Epithelial cell of prostate (primary cell): ENCODE data around the gene INSYN2A.

Experiments used
- DNase-seq: peaks from one replicate; pipeline ENCODE4 v3.0.0-alpha.2; 2011; ENCODE audit warnings: low read depth, low spot score
- H3K27ac ChIP-seq: fragments of 450-650 bp; 2 replicates; pipeline ENCODE4 v1.5.1; 2017; ENCODE audit warnings: mild to moderate bottlenecking

The INSYN2A gene

GRCh38 chr10:127157089-127157488 is 39.3 kb downstream of the INSYN2A start:
- no peak for DNase-seq
- no peak overlapping the region for H3K27ac ChIP-seq

- H3K27ac ChIP-seq = no peak overlapping the region
- DNase-seq = no peak
These were observed 41.4 kb downstream of the INSYN2A start for GRCh38 chr10:127154831-127155620.

- H3K27ac ChIP-seq = no peak overlapping the region
- DNase-seq = no peak
These were observed 43.2 kb downstream of the INSYN2A start for GRCh38 chr10:127153181-127153580.

GRCh38 chr10:127151981-127152699 is 44.3 kb downstream of the INSYN2A start:
- no peak overlapping the region for H3K27ac ChIP-seq
- peak; percentile 51 for DNase-seq

DNA sequence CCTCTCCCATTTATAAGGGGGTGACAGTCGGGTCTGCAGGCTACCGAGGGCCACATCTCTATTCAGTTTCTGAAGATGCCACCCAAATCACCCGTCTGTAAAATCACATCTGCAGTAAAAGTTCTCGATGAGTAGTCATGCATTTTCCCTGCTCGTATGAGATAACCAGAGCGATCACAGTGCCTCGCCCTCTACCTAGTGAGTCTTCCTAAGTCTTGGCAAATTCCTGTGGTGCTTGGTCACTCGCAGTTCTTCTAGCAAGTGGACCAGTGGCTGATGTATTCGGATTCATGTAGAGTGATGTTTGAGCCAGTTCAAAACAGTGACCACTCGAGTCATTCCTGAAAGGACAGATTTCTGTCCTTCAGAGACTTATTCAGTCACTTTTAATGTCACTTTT is 44.9 kb downstream of the INSYN2A start:
- DNase-seq = no peak
- H3K27ac ChIP-seq = no peak overlapping the region

- no peak for DNase-seq
- H3K27ac ChIP-seq = peak overlapping the region; percentile 88
These were observed 46.3 kb downstream of the INSYN2A start for GRCh38 chr10:127150136-127150535.

DNA sequence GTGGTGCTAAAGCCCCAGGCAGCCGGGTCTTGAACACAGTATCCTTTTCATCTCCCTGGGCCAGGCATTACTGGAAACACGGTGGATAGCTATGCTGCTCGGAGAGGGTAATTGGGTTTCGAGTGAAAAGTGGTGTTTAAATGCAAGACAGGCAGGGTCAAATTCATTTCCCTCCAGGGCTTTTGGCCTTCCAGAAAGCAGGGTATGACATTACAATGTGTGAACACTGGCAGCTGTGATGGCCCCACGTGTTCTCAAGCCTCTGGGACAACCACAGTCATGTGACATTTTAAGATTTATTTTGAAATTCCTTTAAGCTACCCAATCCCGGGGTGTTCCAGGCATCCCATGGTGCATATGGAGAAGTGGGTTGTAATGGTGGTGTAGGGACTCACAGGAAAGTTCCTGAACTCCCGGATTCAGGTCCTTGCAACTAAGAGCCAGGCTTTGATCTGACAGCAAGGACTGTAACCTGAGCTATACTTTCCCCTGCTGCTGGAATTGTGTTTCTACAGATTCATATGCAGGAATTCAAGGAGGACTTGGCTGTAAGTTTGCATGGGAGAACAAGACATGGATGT is 46.8 kb downstream of the INSYN2A start:
- DNase-seq = no peak
- peak overlapping the region; percentile 88 for H3K27ac ChIP-seq

- peak; percentile 54 for DNase-seq
- peak overlapping the region; percentile 88 for H3K27ac ChIP-seq
These were observed 47.5 kb downstream of the INSYN2A start for GRCh38 chr10:127148933-127149220.

GRCh38 chr10:127148066-127148932 is 48.1 kb downstream of the INSYN2A start:
- peak; percentile 36 for DNase-seq

DNA sequence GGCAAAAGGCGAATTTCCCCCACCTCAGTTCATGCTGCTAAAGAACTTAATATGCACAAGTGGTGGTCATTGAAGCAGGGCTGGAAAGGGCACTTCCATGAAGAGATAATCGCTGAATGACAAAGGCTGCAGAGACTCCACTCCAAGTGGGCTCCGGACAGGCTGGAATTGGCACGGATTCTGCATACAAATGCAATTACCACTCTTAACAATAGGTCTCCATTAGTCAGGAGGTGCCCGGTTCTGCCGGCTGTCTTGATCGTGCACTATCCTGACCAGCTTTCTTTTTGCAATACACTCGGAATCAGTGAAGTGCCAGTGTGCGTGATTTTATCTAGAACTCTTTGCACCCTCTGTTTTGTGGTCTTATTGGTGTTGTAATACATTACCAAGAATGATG is 49.7 kb downstream of the INSYN2A start:
- H3K27ac ChIP-seq = no peak overlapping the region
- DNase-seq = no peak

More at GRCh38 chr10:127148066-127148932, 48.1 kb downstream of the INSYN2A start:
- peak overlapping the region; percentile 88 for H3K27ac ChIP-seq
